Lung (tissue), 12 donors: ENCODE data around the gene HPGDS. TPM values are rescaled to one million over a fixed set of nuclear protein-coding genes. Genes with fewer than 3 reads are reported as not detected.

Experiments
- ATAC-seq: fragments of 200-7000 bp; cut with Tn5 transposase; one replicate; pipeline ENCODE4 v1.9.1; 2020; ENCODE audit warnings: moderate number of reproducible peaks; ENCODE audit not compliant: insufficient read depth, low FRiP score
- DNase-seq, 3 donors: peaks; one replicate each; pipeline ENCODE4 v3.0.0-alpha.2; 2013 to 2017
- H3K27ac ChIP-seq, 2 donors: one replicate each; pipeline ENCODE4 v1.5.1; 2013; ENCODE audit warnings: mild to moderate bottlenecking in 2 of 2, moderate library complexity in 2 of 2, control low read depth in 1 of 2, inconsistent platforms in 1 of 2, low read depth in 1 of 2, low read length in 1 of 2
- H3K27me3 ChIP-seq, 3 donors: one replicate each; pipeline ENCODE4 v1.5.1; 2013; ENCODE audit warnings: low read length in 2 of 3; ENCODE audit not compliant: control insufficient read depth in 3 of 3, insufficient read depth in 3 of 3
- H3K36me3 ChIP-seq, 4 donors: one replicate each; pipeline ENCODE4 v1.5.1; 2013; ENCODE audit warnings: low read length in 4 of 4, mild to moderate bottlenecking in 1 of 4, moderate library complexity in 1 of 4; ENCODE audit not compliant: control insufficient read depth in 4 of 4, insufficient read depth in 4 of 4
- H3K4me1 ChIP-seq, 5 donors: one replicate each; pipeline ENCODE4 v1.5.1; 2013; ENCODE audit warnings: low read length in 5 of 5, mild to moderate bottlenecking in 2 of 5, moderate library complexity in 1 of 5; ENCODE audit not compliant: control insufficient read depth in 5 of 5, insufficient read depth in 5 of 5
- H3K4me3 ChIP-seq: one replicate; pipeline ENCODE4 v1.5.1; 2013; ENCODE audit warnings: mild to moderate bottlenecking, control low read depth, moderate library complexity
- H3K9ac ChIP-seq, 2 donors: one replicate each; pipeline ENCODE4 v1.5.1; 2013; ENCODE audit warnings: low read length in 2 of 2, control low read depth in 1 of 2; ENCODE audit not compliant: insufficient read depth in 1 of 2
- H3K9me3 ChIP-seq, 4 donors: one replicate each; pipeline ENCODE4 v1.5.1; 2013; ENCODE audit warnings: low read length in 3 of 4, mild to moderate bottlenecking in 1 of 4, moderate library complexity in 1 of 4; ENCODE audit not compliant: control insufficient read depth in 4 of 4, insufficient read depth in 3 of 4
- WGBS, 2 donors: extraction: QIAGEN DNeasy Blood & Tissue Kit; methylation state at CpG; one replicate each; pipeline ENCODE4 v1.1.7; 2013; 5-methylcytosine and 5-hydroxymethylcytosine counted together
- polyA plus RNA-seq, 2 donors: library from polyadenylated mRNA; stranded (reverse); fragments of 200-250 nt; gene quantifications; one replicate each; pipeline ENCODE4 v1.2.1, GENCODE V29; 2013
- total RNA-seq, 2 donors: library from RNA; depleted of rRNA in 1 of 2; stranded (reverse); fragments of >200 nt in 1 of 2; gene quantifications; one replicate each; pipeline ENCODE4 v1.2.1, GENCODE V29; 2014 to 2021
- TF ChIP-seq, protein P1 (sequence below): IDR thresholded peaks from 2 replicates; pipeline ENCODE4 v1.5.1; 2012; ENCODE audit warnings: mild to moderate bottlenecking; ENCODE audit errors: control extremely low read depth, extremely low read depth
- donor health status: control.
- donor health status: control.
- donor health status: Bipolar disorder and iron deficiency.
- donor health status: healthy.
- donor health status: DM: yes; HTN: yes; CAD: no.

HPGDS gene
- total and polyA plus RNA-seq, 4 donors = 0.65 to 7.0 (median 2.3) TPM

DNA sequence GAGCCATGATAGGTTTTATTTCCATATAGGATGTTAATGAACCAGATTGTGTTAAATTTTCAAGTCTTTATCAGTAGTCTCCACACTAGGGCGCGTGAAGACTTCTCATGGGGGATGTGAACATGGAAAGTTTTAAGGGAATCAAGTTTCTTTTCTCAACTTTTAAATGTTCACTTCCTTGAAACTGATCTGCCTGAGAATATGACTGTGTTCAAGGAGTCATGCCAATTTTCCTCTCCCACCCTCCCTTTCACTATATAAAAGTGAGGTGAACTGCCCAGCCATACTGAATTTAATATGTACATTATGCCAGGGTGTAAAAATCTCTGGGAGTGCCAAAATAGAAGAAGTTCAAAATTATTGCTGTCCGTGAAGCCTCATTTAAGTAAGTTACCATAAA, 30.4 kb upstream of the HPGDS start:
- H3K4me3 ChIP-seq = no peak overlapping the region
- no peak overlapping the region for H3K9ac ChIP-seq
- H3K9me3 ChIP-seq = no peaks in the 10 kb centered on the region
- H3K27me3 ChIP-seq = no peaks in the 10 kb centered on the region
- H3K36me3 ChIP-seq = no peaks in the 10 kb centered on the region
- H3K27ac ChIP-seq = no peak overlapping the region
- ATAC-seq = no peak
- TF ChIP-seq, protein P1, sequence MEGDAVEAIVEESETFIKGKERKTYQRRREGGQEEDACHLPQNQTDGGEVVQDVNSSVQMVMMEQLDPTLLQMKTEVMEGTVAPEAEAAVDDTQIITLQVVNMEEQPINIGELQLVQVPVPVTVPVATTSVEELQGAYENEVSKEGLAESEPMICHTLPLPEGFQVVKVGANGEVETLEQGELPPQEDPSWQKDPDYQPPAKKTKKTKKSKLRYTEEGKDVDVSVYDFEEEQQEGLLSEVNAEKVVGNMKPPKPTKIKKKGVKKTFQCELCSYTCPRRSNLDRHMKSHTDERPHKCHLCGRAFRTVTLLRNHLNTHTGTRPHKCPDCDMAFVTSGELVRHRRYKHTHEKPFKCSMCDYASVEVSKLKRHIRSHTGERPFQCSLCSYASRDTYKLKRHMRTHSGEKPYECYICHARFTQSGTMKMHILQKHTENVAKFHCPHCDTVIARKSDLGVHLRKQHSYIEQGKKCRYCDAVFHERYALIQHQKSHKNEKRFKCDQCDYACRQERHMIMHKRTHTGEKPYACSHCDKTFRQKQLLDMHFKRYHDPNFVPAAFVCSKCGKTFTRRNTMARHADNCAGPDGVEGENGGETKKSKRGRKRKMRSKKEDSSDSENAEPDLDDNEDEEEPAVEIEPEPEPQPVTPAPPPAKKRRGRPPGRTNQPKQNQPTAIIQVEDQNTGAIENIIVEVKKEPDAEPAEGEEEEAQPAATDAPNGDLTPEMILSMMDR = no peak
- WGBS, 2 donors = 91 to 95% methylated on average over 3 of the region's 3 CpGs
- H3K4me1 ChIP-seq = no peaks in the 10 kb centered on the region
- no peak for DNase-seq

DNA sequence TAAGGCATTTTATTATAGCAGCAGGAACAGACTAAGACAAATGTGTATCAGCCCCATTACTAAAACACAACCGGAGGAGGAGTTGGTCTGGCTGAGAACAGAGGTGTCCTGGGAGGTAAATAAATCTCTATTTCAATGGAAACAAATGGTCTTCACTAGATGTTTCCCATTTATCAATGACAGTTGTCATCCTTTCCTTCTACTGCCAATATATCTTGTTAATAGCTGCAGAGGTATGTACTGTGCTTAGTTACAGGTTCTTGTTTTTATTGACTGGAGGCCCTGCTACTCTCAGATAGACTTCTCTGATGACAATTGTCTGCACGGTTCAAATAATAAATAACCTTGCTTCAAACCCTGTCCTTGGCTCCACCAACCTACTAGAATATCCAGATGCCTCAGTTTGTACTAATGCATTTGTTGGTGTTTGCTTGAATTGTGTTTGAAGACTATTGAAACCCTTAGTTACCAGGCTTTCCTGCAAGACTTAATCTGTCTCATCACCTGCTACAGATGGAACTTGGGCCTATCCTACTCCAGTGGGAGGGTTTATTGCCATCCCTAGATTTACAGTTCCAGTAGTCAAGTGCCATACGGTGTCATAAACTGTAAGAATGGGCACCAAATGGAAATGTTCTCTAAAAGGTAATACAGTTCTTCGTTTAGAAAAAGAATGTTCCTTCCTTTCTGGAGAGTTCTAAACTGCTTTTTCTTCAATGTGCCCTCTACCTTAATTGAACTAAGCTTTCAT, 29.8 kb upstream of the HPGDS start:
- Histone ChIP-seq H3K36me3 (no peaks in the 10 kb centered on the region), H3K9me3 (no peaks in the 10 kb centered on the region), H3K4me3 (no peak overlapping the region), H3K27ac (no peak overlapping the region), H3K4me1 (no peaks in the 10 kb centered on the region), H3K9ac (no peak overlapping the region), H3K27me3 (no peaks in the 10 kb centered on the region)
- no peak for DNase-seq
- TF ChIP-seq, protein P1 = no peak
- ATAC-seq = no peak
- WGBS, 2 donors = 85 to 86% methylated on average over 4 of the region's 4 CpGs

DNA sequence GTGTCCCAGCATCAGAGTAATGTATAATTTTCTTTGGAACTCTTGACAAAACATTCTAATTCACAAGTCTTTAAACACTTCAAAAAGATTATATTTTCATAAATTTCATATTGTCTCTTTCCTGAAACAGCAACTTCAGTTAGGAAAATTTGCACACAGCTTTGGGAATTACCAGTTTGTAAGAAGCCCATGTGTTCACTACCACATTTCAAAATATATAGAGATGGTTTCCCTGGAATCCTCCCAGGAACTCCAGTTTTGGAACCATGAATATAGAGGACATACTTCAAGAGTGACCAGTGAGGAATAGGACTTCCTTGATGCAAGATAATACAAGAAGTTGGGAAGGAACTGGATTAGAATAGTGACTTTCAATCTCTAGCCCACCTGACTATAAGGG, 28.7 kb upstream of the HPGDS start:
- DNase-seq (no peak), ATAC-seq (no peak)
- no peaks in the 10 kb centered on the region for H3K4me1 ChIP-seq
- H3K27me3 ChIP-seq = no peaks in the 10 kb centered on the region
- H3K9me3 ChIP-seq = peaks cover 0 to 4% (median 0%) of the 10 kb centered on the region in 4 donors
- no peak overlapping the region for H3K9ac ChIP-seq
- H3K36me3 ChIP-seq = no peaks in the 10 kb centered on the region
- H3K27ac ChIP-seq = no peak overlapping the region
- no peak overlapping the region for H3K4me3 ChIP-seq
- TF ChIP-seq, protein P1 = no peak
